Astrocyte of the cerebellum (primary cell): ENCODE results near the gene AMPD1.

Experiments used
- DNase-seq: peaks from one replicate; pipeline ENCODE4 v3.0.0-alpha.2; 2011; ENCODE audit warnings: low read depth
- H3K4me3 ChIP-seq: 2 replicates; pipeline ENCODE4 v1.5.1; 2011; ENCODE audit warnings: mild to moderate bottlenecking, low read depth, low read length, moderate library complexity
- CTCF ChIP-seq: IDR thresholded peaks from 2 replicates; pipeline ENCODE4 v1.5.1; 2012; ENCODE audit warnings: low read length, low read depth, moderate library complexity, mild to moderate bottlenecking; ENCODE audit errors: missing control alignments
- in situ Hi-C: cut with HindIII; loops from 2 replicates; pipeline ENCODE4 v1.10.0; 2017; ENCODE audit warnings: low sequenced_read_pairs

The AMPD1 gene

GRCh38 chr1:114666954-114667353 lies 28.4 kb downstream of the AMPD1 start:
- in situ Hi-C loops: loop anchor here (10.0 kb wide), 1 partner anchor 62 kb away; no protein-coding TSS in a partner anchor
- DNase-seq: no peak
- no peak overlapping the region for H3K4me3 ChIP-seq
- no peak for TF ChIP-seq CTCF

- no peak for DNase-seq
- in situ Hi-C loops: loop anchor here (10.0 kb wide), 1 partner anchor 55 kb away; no protein-coding TSS in a partner anchor
- H3K4me3 ChIP-seq: no peak overlapping the region
- TF ChIP-seq CTCF: no peak
These were observed 35.1 kb downstream of the AMPD1 start for GRCh38 chr1:114660238-114660637.

GRCh38 chr1:114651893-114652292 lies 43.5 kb downstream of the AMPD1 start:
- in situ Hi-C loops: no loop called here
- no peak overlapping the region for H3K4me3 ChIP-seq
- no peak for DNase-seq
- no peak for TF ChIP-seq CTCF

GRCh38 chr1:114648503-114648902 lies 46.8 kb downstream of the AMPD1 start:
- DNase-seq: no peak
- H3K4me3 ChIP-seq: no peak overlapping the region
- TF ChIP-seq CTCF: no peak
- in situ Hi-C loops: no loop called here

- no peak overlapping the region for H3K4me3 ChIP-seq
- DNase-seq: no peak
- in situ Hi-C loops: no loop called here
- TF ChIP-seq CTCF: no peak
These were observed 54.0 kb downstream of the AMPD1 start for GRCh38 chr1:114641377-114641776.

- no peak overlapping the region for H3K4me3 ChIP-seq
- in situ Hi-C loops: no loop called here
- TF ChIP-seq CTCF: no peak
- no peak for DNase-seq
These were observed 56.4 kb downstream of the AMPD1 start for GRCh38 chr1:114638910-114639309.

- no peak for TF ChIP-seq CTCF
- no peak for DNase-seq
- H3K4me3 ChIP-seq: no peak overlapping the region
- in situ Hi-C loops: no loop called here
These were observed 62.9 kb downstream of the AMPD1 start for GRCh38 chr1:114632427-114632826.
